ACC112 (cell line): Measurements from ENCODE around the gene IQCB1.
"Not testable (repeated sequence)": the region's sequence is repeated elsewhere in the genome, so short reads cannot be mapped to it uniquely, and the experiment has no call there.

Experiments used
- H2AFZ ChIP-seq: fragments of 200-600 bp; sonication (generic); one replicate; pipeline ENCODE4 v1.6.0; 2017; ENCODE audit warnings: antibody characterized with exemption, low read length; ENCODE audit not compliant: unreplicated experiment
- H3K27ac ChIP-seq: fragments of 200-600 bp; sonication (generic); 2 replicates; pipeline ENCODE4 v1.5.1; 2014; ENCODE audit warnings: low read depth, mild to moderate bottlenecking, antibody characterized with exemption, low read length, moderate library complexity
- H3K27me3 ChIP-seq: fragments of 200-600 bp; sonication (generic); 2 replicates; pipeline ENCODE4 v1.6.1; 2014; ENCODE audit warnings: mild to moderate bottlenecking, antibody characterized with exemption, low read length, moderate library complexity, mixed read lengths; ENCODE audit not compliant: insufficient read depth
- H3K36me3 ChIP-seq: fragments of 200-600 bp; sonication (generic); 2 replicates; pipeline ENCODE4 v1.6.1; 2016; ENCODE audit warnings: mild to moderate bottlenecking, antibody characterized with exemption, low read length, moderate library complexity, mixed read lengths; ENCODE audit not compliant: insufficient read depth
- H3K4me1 ChIP-seq: fragments of 200-600 bp; sonication (generic); one replicate; pipeline ENCODE4 v1.6.1; 2016; ENCODE audit warnings: low read length, mixed read lengths; ENCODE audit not compliant: insufficient read depth, unreplicated experiment, control insufficient read depth
- H3K4me3 ChIP-seq: fragments of 200-600 bp; sonication (generic); 2 replicates; pipeline ENCODE4 v1.5.1; 2014; ENCODE audit warnings: mild to moderate bottlenecking, low read depth, low read length
- H3K79me2 ChIP-seq: fragments of 200-600 bp; sonication (generic); one replicate; pipeline ENCODE4 v1.6.0; 2016; ENCODE audit warnings: low read length; ENCODE audit not compliant: control insufficient read depth, unreplicated experiment, insufficient read depth

The IQCB1 gene

DNA sequence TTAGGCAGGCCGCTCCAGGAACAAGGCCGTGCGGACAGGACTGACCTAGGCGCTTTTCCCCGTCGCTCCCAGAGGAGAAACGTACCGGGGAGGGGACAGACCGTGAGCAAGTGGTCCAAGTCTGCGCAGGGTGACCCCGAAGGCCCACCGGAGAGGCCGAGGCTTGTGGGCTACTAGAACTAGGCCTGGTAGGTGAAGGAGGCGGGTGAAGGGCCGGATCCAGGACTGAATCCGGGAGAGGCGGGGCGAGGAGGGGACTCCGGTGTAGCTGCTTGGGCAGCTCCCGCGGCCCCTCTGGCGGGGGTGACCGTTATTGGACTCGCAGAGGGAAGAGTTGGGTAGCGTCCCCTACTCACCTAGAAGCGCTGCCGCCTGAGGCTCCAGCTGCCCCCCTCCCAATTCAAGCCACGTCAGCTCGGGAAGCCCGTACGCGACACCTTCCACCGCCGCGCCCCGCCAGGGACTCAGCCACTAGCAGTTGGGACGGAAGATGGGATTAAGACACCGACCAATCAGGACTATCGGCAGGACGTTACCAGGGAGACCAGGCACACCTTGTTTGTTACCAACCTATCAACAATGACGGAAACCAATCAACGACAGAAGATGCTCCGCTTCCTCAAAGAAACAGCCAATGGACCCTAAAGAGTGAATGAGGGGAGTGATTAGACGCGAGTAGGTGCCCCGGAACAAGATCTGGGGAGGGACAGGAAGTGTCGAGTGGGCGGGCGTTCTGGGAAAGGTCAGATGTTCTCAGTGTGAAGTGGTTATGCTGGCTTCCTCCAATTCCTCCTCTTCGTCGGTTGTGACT is 85.4 kb downstream of the IQCB1 start, which contains the start of gene GOLGB1:
TSS of gene GOLGB1 (minus strand) at position 466 of the 811 bp plus-strand sequence. CDS start 18,770 bp downstream, outside the sequence.
- Histone ChIP-seq H3K27ac (peak within 1 kb of the TSS; percentile 81), H3K79me2 (peaks cover 48% of the 10 kb centered on the region), H3K36me3 (no peaks in the 10 kb centered on the region), H3K27me3 (no peaks in the 10 kb centered on the region), H3K4me1 (peaks cover 8% of the 10 kb centered on the region), H3K4me3 (peak within 1 kb of the TSS; percentile 99), H2AFZ (peak within 1 kb of the TSS; percentile 89)

DNA sequence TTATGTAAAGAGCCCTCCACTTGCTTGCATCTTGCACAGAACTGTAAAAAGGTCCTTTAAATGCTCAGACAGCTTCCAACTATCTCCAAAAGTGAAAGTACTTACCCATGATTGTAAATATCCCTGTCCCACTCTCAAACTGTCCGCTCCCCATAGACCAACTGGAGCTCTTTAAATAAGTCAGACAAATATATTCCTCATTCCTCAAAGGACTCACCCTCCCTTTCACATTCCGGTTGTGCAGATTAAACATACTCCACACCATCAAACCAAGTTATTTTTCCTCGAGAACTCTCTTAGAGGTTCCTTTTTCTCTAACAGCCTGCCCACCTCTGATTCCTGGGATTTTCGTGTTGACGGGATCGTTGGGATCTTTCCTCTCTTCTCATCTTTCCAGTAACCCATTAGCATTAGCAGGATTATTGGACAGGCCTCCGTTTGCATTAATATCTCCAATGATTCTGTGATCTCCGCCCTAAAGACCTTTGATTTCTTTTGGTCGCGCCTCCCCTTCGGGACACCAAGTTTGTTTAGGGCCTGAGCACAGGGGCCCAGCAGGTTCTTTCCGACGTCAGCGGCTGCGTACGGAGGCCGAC is 86.1 kb downstream of the IQCB1 start:
- Histone ChIP-seq H3K27ac (peak overlapping the region; percentile 81), H3K36me3 (no peaks in the 10 kb centered on the region), H3K27me3 (no peaks in the 10 kb centered on the region), H2AFZ (no peak overlapping the region), H3K4me3 (peak overlapping the region; percentile 99), H3K79me2 (peaks cover 52% of the 10 kb centered on the region), H3K4me1 (peaks cover 8% of the 10 kb centered on the region)

DNA sequence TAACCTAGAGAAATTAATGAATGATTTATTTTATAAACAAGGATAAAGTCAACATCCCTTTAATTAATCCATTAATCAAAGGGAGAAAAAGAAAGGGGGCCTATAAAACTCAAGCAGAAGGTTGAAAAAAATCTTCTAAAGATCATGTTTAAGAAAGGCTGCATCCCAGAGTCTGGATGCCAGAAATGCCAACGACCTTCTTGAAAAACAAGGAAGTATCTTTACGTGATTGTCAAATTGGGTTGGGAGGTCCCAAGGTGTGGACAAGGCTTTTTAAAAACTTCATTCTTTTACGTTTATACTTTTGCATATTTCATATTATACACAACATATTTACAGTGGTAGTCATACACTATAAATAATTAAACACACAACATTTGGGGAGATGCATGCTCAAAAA is 86.9 kb downstream of the IQCB1 start:
- Histone ChIP-seq H3K4me3 (peak overlapping the region; percentile 99), H3K79me2 (peaks cover 56% of the 10 kb centered on the region), H3K36me3 (no peaks in the 10 kb centered on the region), H3K4me1 (peaks cover 8% of the 10 kb centered on the region), H3K27me3 (no peaks in the 10 kb centered on the region), H3K27ac (no peak overlapping the region), H2AFZ (no peak overlapping the region)

DNA sequence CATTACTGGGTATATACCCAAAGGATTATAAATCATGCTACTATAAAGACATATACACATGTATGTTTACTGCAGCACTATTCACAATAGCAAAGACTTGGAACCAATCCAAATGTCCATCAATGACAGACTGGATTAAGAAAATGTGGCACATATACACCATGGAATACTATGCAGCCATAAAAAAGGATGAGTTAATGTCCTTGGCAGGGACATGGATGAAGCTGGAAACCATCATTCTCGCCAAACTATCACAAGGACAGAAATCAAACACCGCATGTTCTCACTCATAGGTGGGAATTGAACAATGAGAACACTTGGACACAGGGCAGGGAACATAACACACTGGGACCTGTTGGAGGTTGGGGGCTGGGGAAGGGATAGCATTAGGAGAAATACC is 91.8 kb downstream of the IQCB1 start:
- not testable (repeated sequence) for H3K4me1 ChIP-seq, H3K27me3 ChIP-seq, H3K27ac ChIP-seq, H3K36me3 ChIP-seq, H2AFZ ChIP-seq, H3K4me3 ChIP-seq
- H3K79me2 ChIP-seq, result peaks cover 76% of the 10 kb centered on the region

DNA sequence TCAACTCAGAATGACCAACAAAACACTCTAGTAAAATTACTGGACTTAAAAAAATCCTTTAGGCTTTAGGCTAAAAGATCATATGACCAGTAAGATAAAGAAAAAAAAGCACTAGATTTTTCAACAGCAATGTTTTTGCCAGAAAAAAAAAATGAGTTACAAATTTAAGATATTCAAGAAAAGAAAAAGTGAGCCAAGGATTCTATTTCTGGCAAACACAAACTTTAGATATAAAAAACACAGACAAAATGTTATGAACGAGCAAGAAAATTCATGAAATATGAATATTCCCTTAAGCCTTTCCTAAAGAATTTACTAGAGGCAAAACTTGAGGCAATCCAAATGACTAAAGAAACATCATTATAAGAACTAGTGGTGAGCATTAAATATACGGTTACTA is 94.0 kb downstream of the IQCB1 start:
- H3K79me2 ChIP-seq, result peaks cover 73% of the 10 kb centered on the region
- H3K27ac ChIP-seq, result no peak overlapping the region
- H3K4me1 ChIP-seq, result no peaks in the 10 kb centered on the region
- H3K36me3 ChIP-seq, result no peaks in the 10 kb centered on the region
- no peak overlapping the region for H3K4me3 ChIP-seq
- H2AFZ ChIP-seq, result no peak overlapping the region
- H3K27me3 ChIP-seq, result no peaks in the 10 kb centered on the region

DNA sequence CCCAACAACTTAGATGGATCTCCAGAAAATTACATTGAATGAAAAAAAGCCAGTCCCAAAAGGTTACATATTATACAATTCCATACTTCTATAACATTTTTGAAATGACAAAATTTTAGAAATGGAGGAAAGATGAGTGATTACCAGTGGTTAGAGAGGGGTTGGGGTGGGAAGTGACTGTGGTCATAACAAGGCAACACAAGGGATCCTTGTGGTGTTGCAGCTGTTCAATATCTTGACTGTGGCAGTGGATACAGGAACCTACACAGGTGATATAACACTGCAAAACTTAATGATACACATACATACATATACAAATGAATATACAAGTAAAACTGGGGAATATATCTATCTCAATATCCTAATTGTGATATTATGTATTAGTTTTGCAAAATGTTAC is 95.0 kb downstream of the IQCB1 start:
- H3K79me2 ChIP-seq, result peaks cover 72% of the 10 kb centered on the region

DNA sequence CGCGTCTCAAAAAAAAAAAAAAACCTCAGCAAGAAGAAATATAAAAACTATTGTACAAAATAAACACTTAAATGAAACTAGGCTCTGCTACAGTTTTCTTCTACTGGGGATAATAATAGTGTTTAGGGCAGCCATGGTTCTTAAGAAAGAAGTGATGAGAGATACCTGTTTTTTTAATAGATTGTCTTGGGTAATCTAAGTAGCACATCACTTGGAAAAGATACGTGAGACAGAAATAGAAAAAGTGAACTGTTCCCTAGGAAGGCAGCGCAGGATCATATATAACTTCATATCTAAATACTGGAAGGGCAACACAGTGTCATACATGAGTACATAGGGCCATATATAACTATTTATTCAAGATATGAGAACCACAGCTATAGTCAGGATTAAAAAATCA is 97.2 kb downstream of the IQCB1 start:
- H3K4me1 ChIP-seq, result no peaks in the 10 kb centered on the region
- no peak overlapping the region for H3K27ac ChIP-seq
- no peaks in the 10 kb centered on the region for H3K36me3 ChIP-seq
- H3K27me3 ChIP-seq, result no peaks in the 10 kb centered on the region
- no peak overlapping the region for H2AFZ ChIP-seq
- peaks cover 76% of the 10 kb centered on the region for H3K79me2 ChIP-seq
- H3K4me3 ChIP-seq, result no peak overlapping the region

More for the DNA sequence above, 95.0 kb downstream of the IQCB1 start:
- Histone ChIP-seq H2AFZ (no peak overlapping the region), H3K4me3 (no peak overlapping the region), H3K27me3 (no peaks in the 10 kb centered on the region), H3K4me1 (no peaks in the 10 kb centered on the region), H3K36me3 (no peaks in the 10 kb centered on the region), H3K27ac (no peak overlapping the region)

DNA sequence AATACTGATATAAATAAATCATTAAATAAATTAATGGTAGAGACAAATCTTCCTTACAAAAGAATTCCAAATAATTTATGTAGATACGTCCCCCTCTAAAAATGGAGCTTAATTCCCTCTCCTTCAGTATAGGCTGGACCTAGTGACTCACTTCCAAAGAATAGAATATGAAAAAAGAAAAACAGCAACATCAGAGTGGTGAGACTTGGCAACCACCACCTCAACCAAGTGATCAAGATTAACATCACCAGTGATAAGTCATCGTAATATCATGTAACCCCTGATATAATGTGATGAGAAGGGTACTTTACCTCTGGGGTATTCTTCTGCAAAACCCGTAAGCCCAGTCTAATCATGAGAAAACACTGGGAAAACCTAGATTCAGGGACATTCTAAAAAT is 98.7 kb downstream of the IQCB1 start:
- Histone ChIP-seq H3K27me3 (no peaks in the 10 kb centered on the region), H2AFZ (no peak overlapping the region), H3K4me1 (no peaks in the 10 kb centered on the region), H3K79me2 (peaks cover 80% of the 10 kb centered on the region), H3K4me3 (no peak overlapping the region), H3K36me3 (no peaks in the 10 kb centered on the region), H3K27ac (no peak overlapping the region)

DNA sequence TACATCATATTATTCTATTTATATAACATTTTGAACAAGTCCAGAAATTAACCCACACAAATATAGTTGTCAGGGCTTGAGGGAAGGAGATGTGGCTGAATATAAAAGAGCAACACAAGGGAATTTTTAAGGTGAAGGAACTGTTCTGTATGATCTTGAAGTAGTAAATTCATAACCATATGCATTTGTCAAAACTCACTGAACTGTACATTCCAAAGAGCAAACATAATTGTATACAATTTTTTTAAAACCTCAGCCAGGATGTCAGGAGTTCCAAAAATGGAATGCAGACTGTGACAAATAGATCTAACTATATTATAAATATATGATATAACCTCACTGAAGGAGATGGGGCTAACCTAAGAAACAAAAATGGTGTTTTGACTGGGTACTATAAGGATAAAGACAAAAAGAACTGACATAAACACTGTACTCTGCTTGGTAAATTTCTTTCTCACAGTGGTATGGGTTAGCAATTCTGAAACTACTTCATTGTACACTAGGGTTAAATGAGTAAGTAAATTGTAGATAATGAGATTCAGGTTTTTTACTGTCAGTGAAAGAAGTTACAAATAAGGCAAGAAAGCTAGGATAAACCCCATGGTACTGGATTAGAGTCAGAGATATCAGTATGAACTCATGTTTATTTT is 99.7 kb downstream of the IQCB1 start:
- H3K4me1 ChIP-seq, result no peaks in the 10 kb centered on the region
- H3K79me2 ChIP-seq, result peaks cover 77% of the 10 kb centered on the region
- no peak overlapping the region for H3K27ac ChIP-seq
- H2AFZ ChIP-seq, result no peak overlapping the region
- no peaks in the 10 kb centered on the region for H3K27me3 ChIP-seq
- no peak overlapping the region for H3K4me3 ChIP-seq
- no peaks in the 10 kb centered on the region for H3K36me3 ChIP-seq

DNA sequence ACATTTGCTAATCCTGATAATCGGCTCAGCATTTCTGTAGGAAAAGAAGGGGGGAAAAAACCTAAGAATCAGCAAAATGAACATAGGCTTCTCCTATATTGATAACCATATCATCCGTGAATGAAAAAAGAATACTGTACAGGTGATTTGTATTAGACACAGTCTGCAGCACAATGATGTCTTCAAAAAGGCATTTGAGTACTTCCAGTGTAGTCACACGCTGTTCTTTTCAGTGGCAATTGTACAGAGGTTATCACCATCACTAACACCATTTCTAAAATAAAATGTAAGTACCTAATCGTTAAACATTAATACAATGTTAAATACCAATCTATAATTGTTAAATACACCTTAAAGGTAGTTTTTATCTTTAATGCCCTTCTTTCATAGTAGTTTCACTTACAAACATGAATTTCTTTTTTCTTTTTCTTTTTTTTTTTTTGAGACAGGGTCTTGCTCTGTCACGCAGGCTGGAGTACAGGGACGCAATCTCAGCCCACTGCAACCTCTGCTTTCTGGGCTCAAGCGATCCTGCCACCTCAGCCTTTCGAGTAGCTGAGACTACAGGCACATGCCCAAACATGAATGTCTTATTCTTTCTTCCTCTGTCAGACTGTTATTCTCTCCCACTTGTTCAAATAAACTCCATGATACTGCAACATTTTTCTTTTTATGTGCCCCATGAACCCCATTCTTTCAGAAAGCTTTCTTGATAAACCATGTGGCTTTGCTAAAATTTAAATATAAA is 103.7 kb downstream of the IQCB1 start:
- H3K4me1 ChIP-seq, result no peaks in the 10 kb centered on the region
- peaks cover 25% of the 10 kb centered on the region; the same call in 1 of the 2 replicates for H3K36me3 ChIP-seq
- no peak overlapping the region for H3K27ac ChIP-seq
- H3K4me3 ChIP-seq, result no peak overlapping the region
- no peak overlapping the region for H2AFZ ChIP-seq
- H3K27me3 ChIP-seq, result no peaks in the 10 kb centered on the region
- H3K79me2 ChIP-seq, result peaks cover 45% of the 10 kb centered on the region
